Measurements from ENCODE around the gene ROCK1. TPM values are rescaled to one million over a fixed set of nuclear protein-coding genes. Genes with fewer than 3 reads are reported as not detected.

The ROCK1 gene
- total and polyA plus RNA-seq, 2 donors (not counting 3 experiments of a cell fraction or from before 2014, with no cell fraction given) = 5.3 to 53.0 TPM

DNA sequence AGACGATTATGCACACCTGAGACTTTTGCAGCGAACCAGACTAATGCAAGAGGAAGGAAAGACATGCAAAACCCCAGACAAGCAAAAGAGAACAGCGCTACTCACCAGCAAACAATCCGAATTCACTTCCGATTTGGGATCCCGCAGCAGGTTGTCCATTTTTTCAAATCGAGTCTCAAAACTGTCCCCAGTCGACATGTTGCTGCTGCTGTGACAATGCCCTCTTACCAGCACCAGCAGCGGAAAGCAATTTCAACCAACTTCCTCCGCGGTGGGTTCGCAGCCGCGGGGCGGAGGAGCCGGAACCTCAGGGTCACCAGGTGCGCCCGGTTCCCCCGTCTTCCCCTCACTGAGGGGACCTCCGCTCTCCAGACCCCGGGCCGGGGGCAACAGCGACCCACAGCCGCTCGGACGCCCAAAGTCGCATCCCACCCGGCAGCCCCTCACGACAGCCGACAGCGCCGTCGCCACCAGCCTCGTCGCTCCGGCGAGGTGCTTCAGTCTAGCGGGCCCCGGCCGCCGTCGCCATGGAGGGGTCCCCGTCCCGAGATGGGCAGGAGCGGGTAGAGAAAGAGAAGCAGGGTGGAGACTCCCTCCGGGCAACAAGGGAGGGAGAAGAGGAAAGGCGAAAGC, 784 bp downstream of the ROCK1 start:
- H3K4me3 ChIP-seq (replicated peaks in 1 of 3; ENCODE audit: insufficient read depth in 1 of 3, low read depth in 1 of 3, low read length in 3 of 3) = peak overlapping the region; percentile 73 to 100 (median 99)
- H3K27me3 ChIP-seq (ENCODE audit: control insufficient read depth in 2 of 2, insufficient read depth in 2 of 2, low read length in 2 of 2) = no peaks in the 10 kb centered on the region
- H3K9me1 ChIP-seq (replicated peaks; ENCODE audit: control insufficient read depth, extremely low read depth, insufficient read depth, low read length) = no peaks in the 10 kb centered on the region
- H2AFZ ChIP-seq (ENCODE audit: low read depth, low read length) = peak overlapping the region; percentile 71
- H3K27ac ChIP-seq (ENCODE audit: insufficient read depth, low read depth, low read length) = peak overlapping the region; percentile 59
- intact Hi-C loops (cut with micrococcal nuclease) = loop anchor here (2.0 kb wide), 2 partner anchors 62 to 490 kb away; partner anchors contain the start of gene ESCO1
- CTCF ChIA-PET = interaction anchor here (1.2 to 1.4 kb wide), 5 partner anchors 10 to 139 kb away, joined by 3 to 13 read pairs (median 5); no protein-coding TSS in a partner anchor
- peak overlapping the region; percentile 93 for H3K4me2 ChIP-seq (ENCODE audit: insufficient read depth, low read length)
- no peak for TF ChIP-seq POLR2A (IDR thresholded peaks at IDR 0.05; ENCODE audit: low read depth, low read length)
- TF ChIP-seq, protein P1, sequence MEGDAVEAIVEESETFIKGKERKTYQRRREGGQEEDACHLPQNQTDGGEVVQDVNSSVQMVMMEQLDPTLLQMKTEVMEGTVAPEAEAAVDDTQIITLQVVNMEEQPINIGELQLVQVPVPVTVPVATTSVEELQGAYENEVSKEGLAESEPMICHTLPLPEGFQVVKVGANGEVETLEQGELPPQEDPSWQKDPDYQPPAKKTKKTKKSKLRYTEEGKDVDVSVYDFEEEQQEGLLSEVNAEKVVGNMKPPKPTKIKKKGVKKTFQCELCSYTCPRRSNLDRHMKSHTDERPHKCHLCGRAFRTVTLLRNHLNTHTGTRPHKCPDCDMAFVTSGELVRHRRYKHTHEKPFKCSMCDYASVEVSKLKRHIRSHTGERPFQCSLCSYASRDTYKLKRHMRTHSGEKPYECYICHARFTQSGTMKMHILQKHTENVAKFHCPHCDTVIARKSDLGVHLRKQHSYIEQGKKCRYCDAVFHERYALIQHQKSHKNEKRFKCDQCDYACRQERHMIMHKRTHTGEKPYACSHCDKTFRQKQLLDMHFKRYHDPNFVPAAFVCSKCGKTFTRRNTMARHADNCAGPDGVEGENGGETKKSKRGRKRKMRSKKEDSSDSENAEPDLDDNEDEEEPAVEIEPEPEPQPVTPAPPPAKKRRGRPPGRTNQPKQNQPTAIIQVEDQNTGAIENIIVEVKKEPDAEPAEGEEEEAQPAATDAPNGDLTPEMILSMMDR (IDR thresholded peaks at IDR 0.05; ENCODE audit: extremely low read depth in 1 of 2, insufficient read depth in 1 of 2, low read depth in 1 of 2, low read length in 2 of 2) = no peak
- no peak for TF ChIP-seq POLR2AphosphoS5 (IDR thresholded peaks at IDR 0.05; ENCODE audit: insufficient read depth, low read depth, low read length)
- TF ChIP-seq MYC (IDR thresholded peaks at IDR 0.05; ENCODE audit: low read depth, low read length) = no peak
- TF ChIP-seq JUN (IDR thresholded peaks at IDR 0.05; ENCODE audit: borderline replicate concordance, insufficient read depth, insufficient read length, low read depth) = no peak
- TF ChIP-seq, protein P2, sequence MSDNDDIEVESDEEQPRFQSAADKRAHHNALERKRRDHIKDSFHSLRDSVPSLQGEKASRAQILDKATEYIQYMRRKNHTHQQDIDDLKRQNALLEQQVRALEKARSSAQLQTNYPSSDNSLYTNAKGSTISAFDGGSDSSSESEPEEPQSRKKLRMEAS (IDR thresholded peaks at IDR 0.05; ENCODE audit: insufficient read depth, insufficient read length) = no peak
- no peak for TF ChIP-seq GATA2 (IDR thresholded peaks at IDR 0.05; ENCODE audit: insufficient read depth, insufficient read length, low read depth, low read length)
- TF ChIP-seq EZH2 (IDR thresholded peaks at IDR 0.05; ENCODE audit: borderline replicate concordance, low read depth, low read length, severe bottlenecking) = no peak
- no peak for TF ChIP-seq FOS (IDR thresholded peaks at IDR 0.05; ENCODE audit: borderline replicate concordance, insufficient read depth, low read length)
- H3K9ac ChIP-seq (replicated peaks; ENCODE audit: extremely low read depth, insufficient read depth, low read length) = peak overlapping the region; percentile 72
- dilution Hi-C loops (cut with MboI; ENCODE audit: extremely low pct_ligation_motif_present, low sequenced_read_pairs) = no loop called here
- peaks cover 19% of the 10 kb centered on the region for H4K20me1 ChIP-seq (replicated peaks; ENCODE audit: control insufficient read depth, extremely low read depth, insufficient read depth, low read length)
- peaks cover 23% of the 10 kb centered on the region for H3K4me1 ChIP-seq (ENCODE audit: control insufficient read depth, extremely low read depth, insufficient read depth, low read length)
- peak; percentile 50 for FAIRE-seq
- peaks cover 56% of the 10 kb centered on the region for H3K79me2 ChIP-seq (ENCODE audit: control insufficient read depth, insufficient read depth, low read length)
- BruUV-seq (replicated peaks) = no TSS peak
- POLR2A ChIA-PET = no interaction called here
- no peaks in the 10 kb centered on the region for H3K36me3 ChIP-seq (ENCODE audit: control insufficient read depth in 2 of 2, extremely low read depth in 1 of 2, insufficient read depth in 2 of 2, low read length in 2 of 2)
- no peak for DNase-seq (ENCODE audit: low read depth, low spot score)
- H3K9me3 ChIP-seq (replicated peaks; ENCODE audit: control insufficient read depth, insufficient read depth, low read length) = no peaks in the 10 kb centered on the region
